Measurements from ENCODE around the gene SH3GLB2.

The SH3GLB2 gene

GRCh38 chr9:129075996-129076639, 48.0 kb upstream of the SH3GLB2 start:
- Histone ChIP-seq H3K4me1 (ENCODE audit: insufficient read depth, low read length, poor library complexity, severe bottlenecking) (peaks cover 10% of the 10 kb centered on the region), H3K9me2 (replicated peaks; ENCODE audit: low read depth, low read length) (no peaks in the 10 kb centered on the region), H3F3A (ENCODE audit: low read depth) (no peaks in the 10 kb centered on the region), H2AFZ (ENCODE audit: low read length) (no peak overlapping the region), H3K27me3 (ENCODE audit: insufficient read depth, low read length, poor library complexity, severe bottlenecking) (no peaks in the 10 kb centered on the region), H3K4me3 (ENCODE audit: low read length, poor library complexity, severe bottlenecking) (no peak overlapping the region), H3K9me3 (ENCODE audit: insufficient read depth, low read depth, low read length) (no peaks in the 10 kb centered on the region), H3K79me2 (ENCODE audit: insufficient read depth, low read length) (peaks cover 13% of the 10 kb centered on the region; the same call in 1 of the 2 replicates), H3K36me3 (ENCODE audit: insufficient read depth, low read length) (no peaks in the 10 kb centered on the region), H3K4me2 (ENCODE audit: low read depth, low read length, poor library complexity, severe bottlenecking) (no peak overlapping the region), H3K9ac (ENCODE audit: low read depth, low read length, poor library complexity, severe bottlenecking) (no peak overlapping the region), H4K20me1 (ENCODE audit: insufficient read depth, low read length, poor library complexity, severe bottlenecking) (no peaks in the 10 kb centered on the region)
- TF ChIP-seq CTCF (conservative IDR thresholded peaks at IDR 0.05; ENCODE audit: low read length) (no peak), EZH2phosphoT487 (IDR thresholded peaks at IDR 0.05; ENCODE audit: borderline replicate concordance) (no peak)

- Histone ChIP-seq H2AFZ (ENCODE audit: low read length) (no peak overlapping the region), H3K9ac (ENCODE audit: low read depth, low read length, poor library complexity, severe bottlenecking) (no peak overlapping the region), H3K36me3 (ENCODE audit: insufficient read depth, low read length) (no peaks in the 10 kb centered on the region), H3K4me1 (ENCODE audit: insufficient read depth, low read length, poor library complexity, severe bottlenecking) (peaks cover 26% of the 10 kb centered on the region), H3K4me2 (ENCODE audit: low read depth, low read length, poor library complexity, severe bottlenecking) (no peak overlapping the region), H3F3A (ENCODE audit: low read depth) (peaks cover 4% of the 10 kb centered on the region; the same call in 1 of the 2 replicates), H3K4me3 (ENCODE audit: low read length, poor library complexity, severe bottlenecking) (no peak overlapping the region), H3K27me3 (ENCODE audit: insufficient read depth, low read length, poor library complexity, severe bottlenecking) (no peaks in the 10 kb centered on the region), H3K9me3 (ENCODE audit: insufficient read depth, low read depth, low read length) (no peaks in the 10 kb centered on the region), H4K20me1 (ENCODE audit: insufficient read depth, low read length, poor library complexity, severe bottlenecking) (no peaks in the 10 kb centered on the region), H3K79me2 (ENCODE audit: insufficient read depth, low read length) (peaks cover 20% of the 10 kb centered on the region; the same call in 1 of the 2 replicates), H3K9me2 (replicated peaks; ENCODE audit: low read depth, low read length) (no peaks in the 10 kb centered on the region)
- no peak for TF ChIP-seq CTCF (conservative IDR thresholded peaks at IDR 0.05; ENCODE audit: low read length)
- TF ChIP-seq EZH2phosphoT487 (IDR thresholded peaks at IDR 0.05; ENCODE audit: borderline replicate concordance): no peak
Observed at GRCh38 chr9:129074106-129074505, 46.0 kb upstream of the SH3GLB2 start.

- Histone ChIP-seq H3K79me2 (ENCODE audit: insufficient read depth, low read length) (peaks cover 20% of the 10 kb centered on the region; the same call in 1 of the 2 replicates), H3K27me3 (ENCODE audit: insufficient read depth, low read length, poor library complexity, severe bottlenecking) (no peaks in the 10 kb centered on the region), H2AFZ (ENCODE audit: low read length) (no peak overlapping the region), H4K20me1 (ENCODE audit: insufficient read depth, low read length, poor library complexity, severe bottlenecking) (no peaks in the 10 kb centered on the region), H3K9ac (ENCODE audit: low read depth, low read length, poor library complexity, severe bottlenecking) (no peak overlapping the region), H3F3A (ENCODE audit: low read depth) (peaks cover 11% of the 10 kb centered on the region; the same call in 1 of the 2 replicates), H3K9me2 (replicated peaks; ENCODE audit: low read depth, low read length) (no peaks in the 10 kb centered on the region), H3K9me3 (ENCODE audit: insufficient read depth, low read depth, low read length) (no peaks in the 10 kb centered on the region), H3K4me1 (ENCODE audit: insufficient read depth, low read length, poor library complexity, severe bottlenecking) (peaks cover 33% of the 10 kb centered on the region), H3K4me3 (ENCODE audit: low read length, poor library complexity, severe bottlenecking) (no peak overlapping the region), H3K36me3 (ENCODE audit: insufficient read depth, low read length) (no peaks in the 10 kb centered on the region), H3K4me2 (ENCODE audit: low read depth, low read length, poor library complexity, severe bottlenecking) (no peak overlapping the region)
- TF ChIP-seq EZH2phosphoT487 (IDR thresholded peaks at IDR 0.05; ENCODE audit: borderline replicate concordance): no peak
- no peak for TF ChIP-seq CTCF (conservative IDR thresholded peaks at IDR 0.05; ENCODE audit: low read length)
Observed at GRCh38 chr9:129073404-129073803, 45.3 kb upstream of the SH3GLB2 start.
